HG02852 (cell line): ENCODE measurements around the gene ANKRD23.
"Not testable (repeated sequence)": the region's sequence is repeated elsewhere in the genome, so short reads cannot be mapped to it uniquely, and the experiment has no call there.

Experiments used
- ATAC-seq: cut with Tn5 transposase; IDR thresholded peaks from one replicate; pipeline ENCODE4 v1.9.1; 2021; ENCODE audit warnings: mild to moderate bottlenecking, moderate library complexity; ENCODE audit not compliant: unreplicated experiment

ANKRD23 gene

DNA sequence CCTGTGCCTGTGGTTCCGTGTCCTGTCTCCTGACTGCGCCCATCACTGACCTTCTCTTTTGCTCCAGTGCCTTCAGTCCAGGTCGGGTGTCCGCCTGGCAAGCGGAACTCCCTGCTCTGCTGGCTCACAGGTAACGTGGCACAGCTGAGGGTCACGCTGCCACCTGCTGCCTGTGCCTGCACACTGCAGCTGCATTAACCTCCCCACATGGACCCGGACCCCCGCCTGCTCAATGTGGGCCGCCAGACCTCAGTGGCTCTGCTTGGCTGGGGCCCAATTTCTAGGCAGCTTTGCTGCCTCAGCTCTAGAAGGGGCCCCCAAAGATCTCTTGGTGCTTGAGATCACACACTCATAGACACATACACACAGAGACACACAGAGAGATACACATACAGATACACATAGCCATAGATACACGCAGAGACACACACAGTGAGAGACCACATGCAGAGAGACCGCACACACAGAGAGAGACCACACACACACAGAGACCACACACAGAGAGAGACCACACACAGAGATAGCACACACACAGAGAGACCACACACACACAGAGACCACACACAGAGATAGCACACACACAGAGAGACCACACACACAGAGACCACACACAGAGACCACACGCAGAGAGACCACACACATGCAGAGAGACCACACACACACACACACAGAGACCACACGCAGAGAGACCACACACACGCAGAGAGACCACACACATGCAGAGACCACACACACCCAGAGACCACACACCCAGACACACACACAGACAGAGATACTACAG lies 42.6 kb downstream of the ANKRD23 start:
- ATAC-seq: peak; percentile 83

GRCh38 chr2:96800061-96801004 lies 43.5 kb downstream of the ANKRD23 start:
- ATAC-seq: no peak

DNA sequence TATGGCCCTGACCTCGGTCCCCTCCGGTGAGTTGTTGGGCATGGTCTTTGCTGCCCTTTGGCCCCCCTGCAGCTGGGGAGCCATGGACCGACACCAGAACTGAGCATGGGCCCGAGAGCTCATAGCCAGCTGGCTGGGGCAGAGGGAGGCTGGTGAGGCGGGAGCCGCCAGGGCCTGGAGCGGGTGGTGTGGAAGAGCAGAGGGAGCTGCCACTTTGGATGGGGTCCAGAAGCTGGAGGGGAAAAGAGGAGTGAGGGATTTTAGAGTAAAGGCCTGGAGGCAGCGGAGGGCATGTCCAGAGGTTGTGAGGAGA lies 44.2 kb downstream of the ANKRD23 start:
- ATAC-seq: no peak

DNA sequence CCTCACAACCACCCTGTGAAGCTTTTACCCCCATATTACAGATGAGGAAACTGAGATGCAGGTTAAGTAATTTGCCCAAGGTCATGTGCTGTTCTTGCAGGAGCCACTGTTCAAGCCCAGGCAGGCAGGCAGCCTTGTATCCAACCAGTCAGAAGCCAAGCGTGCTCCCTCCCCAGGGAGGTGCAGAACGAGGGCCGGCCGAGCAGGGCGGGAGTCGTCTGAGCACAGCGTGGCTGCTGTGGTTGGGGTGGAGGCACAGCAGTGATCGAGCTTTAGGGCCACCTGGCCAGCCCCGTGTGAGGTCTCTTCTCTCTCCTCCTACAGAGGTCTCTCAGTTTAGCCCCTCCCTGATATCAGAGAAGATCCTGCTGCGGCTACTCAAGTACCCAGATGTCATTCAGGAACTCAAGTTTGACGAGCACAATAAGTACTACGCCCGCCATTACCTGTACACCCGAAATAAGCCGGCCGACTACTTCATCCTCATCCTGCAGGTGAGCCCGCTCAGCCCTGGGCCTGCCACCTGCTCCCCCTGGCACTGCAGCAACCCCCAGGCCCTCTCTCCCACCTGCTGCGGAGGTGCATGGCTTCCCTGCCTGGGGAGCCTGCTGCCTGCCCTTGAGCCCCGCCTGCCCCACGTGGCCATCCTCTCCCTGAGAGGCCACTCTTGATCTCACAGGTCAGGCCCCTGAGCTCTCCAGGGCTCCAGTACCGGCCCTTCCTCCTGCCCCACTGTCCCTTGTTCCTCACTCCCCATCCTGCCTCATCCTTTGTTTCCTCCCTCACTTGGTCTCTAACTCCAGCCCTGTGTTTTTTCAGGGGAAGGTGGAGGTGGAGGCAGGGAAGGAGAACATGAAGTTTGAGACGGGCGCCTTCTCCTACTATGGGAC lies 44.8 kb downstream of the ANKRD23 start:
- ATAC-seq: no peak

DNA sequence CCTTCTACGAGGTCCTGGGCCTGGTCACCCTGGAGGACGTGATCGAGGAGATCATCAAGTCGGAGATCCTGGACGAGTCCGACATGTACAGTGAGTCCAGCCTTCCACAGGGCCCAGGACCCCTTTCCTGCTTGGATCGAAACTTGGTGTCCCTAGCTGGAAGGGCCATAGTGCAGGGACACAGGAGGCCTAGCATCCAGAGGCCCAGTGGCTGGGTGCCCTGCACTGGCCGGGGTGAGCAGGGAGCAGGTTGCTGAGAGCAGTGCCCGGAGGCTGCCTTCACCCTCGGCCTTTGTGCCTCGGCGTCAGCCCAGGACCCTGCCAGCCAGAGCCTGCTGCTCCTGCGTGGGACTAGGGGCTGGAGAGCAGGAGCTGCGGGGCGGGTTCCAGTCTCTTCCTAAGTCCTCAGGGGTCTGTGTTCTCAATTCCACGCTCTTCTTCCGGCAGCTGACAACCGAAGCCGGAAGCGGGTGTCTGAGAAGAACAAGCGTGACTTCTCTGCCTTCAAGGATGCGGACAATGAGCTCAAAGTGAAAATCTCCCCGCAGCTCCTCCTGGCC lies 46.7 kb downstream of the ANKRD23 start:
- no peak for ATAC-seq

GRCh38 chr2:96796497-96796896 lies 47.3 kb downstream of the ANKRD23 start:
- not testable (repeated sequence) for ATAC-seq

- no peak for ATAC-seq
Measured at GRCh38 chr2:96795076-96795475, 48.7 kb downstream of the ANKRD23 start.

- no peak for ATAC-seq
Measured at GRCh38 chr2:96792772-96793749, 50.8 kb downstream of the ANKRD23 start.

DNA sequence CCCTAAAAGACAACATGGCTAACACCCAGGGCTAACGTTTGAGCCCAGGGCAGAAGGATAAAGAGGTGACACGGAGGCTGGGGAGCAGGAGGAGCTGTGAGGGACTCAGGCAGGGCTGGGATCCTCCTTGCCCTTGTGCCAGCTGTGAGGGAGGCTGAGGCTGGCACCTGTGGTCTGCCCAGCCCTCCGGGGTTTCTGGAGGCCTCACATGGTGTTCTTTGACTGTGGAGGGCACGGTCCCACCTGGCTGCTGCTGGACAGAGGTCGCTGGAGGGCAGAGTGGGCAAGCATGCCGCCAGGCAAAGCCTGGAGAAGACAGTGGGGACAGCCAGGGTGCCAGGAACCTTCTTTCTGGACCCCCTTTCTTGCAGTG lies 54.6 kb downstream of the ANKRD23 start:
- no peak for ATAC-seq

- ATAC-seq: no peak
Measured at GRCh38 chr2:96788442-96789244, 55.2 kb downstream of the ANKRD23 start.
